Calu3 (cell line): ENCODE results near the gene SEMG2. TPM values are rescaled to one million over a fixed set of nuclear protein-coding genes. Genes with fewer than 3 reads are reported as not detected.

Experiments
- BruUV-seq: library from RNA; stranded (reverse); fragments of 400-500 nt; replicated peaks from 2 replicates; lab custom pipeline; 2021; lab: Mats Ljungman, UMichigan
- CTCF ChIA-PET: fragments of 300-600 bp; sonication (Branson Sonifier 250); formaldehyde crosslinking; loops from one replicate; lab custom pipeline; 2022; ENCODE audit warnings: antibody characterized with exemption; lab: Charles Lee
- DNase-seq: peaks from one replicate; pipeline ENCODE4 v3.0.0; 2022
- H3K27ac Mint-ChIP-seq: one replicate; pipeline ENCODE4 v1.8.0; 2022; ENCODE audit warnings: mixed read lengths; ENCODE audit not compliant: unreplicated experiment
- H3K27me3 Mint-ChIP-seq: one replicate; pipeline ENCODE4 v1.8.0; 2022; ENCODE audit warnings: mixed read lengths; ENCODE audit not compliant: unreplicated experiment
- H3K36me3 Mint-ChIP-seq: one replicate; pipeline ENCODE4 v1.8.0; 2022; ENCODE audit warnings: mild to moderate bottlenecking, moderate library complexity, mixed read lengths; ENCODE audit not compliant: insufficient read depth, unreplicated experiment
- H3K4me1 Mint-ChIP-seq: one replicate; pipeline ENCODE4 v1.8.0; 2022; ENCODE audit warnings: mild to moderate bottlenecking, low read depth, mixed read lengths; ENCODE audit not compliant: unreplicated experiment
- H3K4me3 Mint-ChIP-seq: one replicate; pipeline ENCODE4 v1.8.0; 2022; ENCODE audit warnings: mild to moderate bottlenecking, low read depth, moderate library complexity, mixed read lengths; ENCODE audit not compliant: unreplicated experiment
- H3K9me3 Mint-ChIP-seq: one replicate; pipeline ENCODE4 v1.8.0; 2022; ENCODE audit warnings: low read depth, mixed read lengths; ENCODE audit not compliant: unreplicated experiment
- CTCF ChIP-seq: fragments of 200-600 bp; IDR thresholded peaks from one replicate; pipeline ENCODE4 v1.8.0; 2022; ENCODE audit warnings: antibody characterized with exemption; ENCODE audit not compliant: unreplicated experiment
- intact Hi-C: fragments of 100-400 bp; cut with micrococcal nuclease; formaldehyde crosslinking; loops from one replicate; pipeline ENCODE4 v1.10.0; 2022; ENCODE audit not compliant: unreplicated experiment
- total RNA-seq: library from RNA; stranded (reverse); gene quantifications from 2 replicates; pipeline ENCODE4 v1.2.3, GENCODE V29; 2022

The SEMG2 gene
- total RNA-seq, 1 experiment from 2014 or later: not detected

- Mint-ChIP-seq H3K27me3 (no peaks in the 10 kb centered on the region), H3K9me3 (no peaks in the 10 kb centered on the region), H3K4me3 (no peak overlapping the region), H3K36me3 (no peaks in the 10 kb centered on the region), H3K4me1 (peaks cover 9% of the 10 kb centered on the region), H3K27ac (no peak overlapping the region)
- TF ChIP-seq CTCF: no peak
- BruUV-seq: no TSS peak
- no peak for DNase-seq
- CTCF ChIA-PET: no interaction called here
- intact Hi-C loops: no loop called here
These were observed 24.9 kb downstream of the SEMG2 start for GRCh38 chr20:45246109-45246508.

GRCh38 chr20:45247865-45248264 is 26.7 kb downstream of the SEMG2 start:
- Mint-ChIP-seq H3K4me1 (peaks cover 20% of the 10 kb centered on the region), H3K4me3 (no peak overlapping the region), H3K36me3 (no peaks in the 10 kb centered on the region), H3K27ac (no peak overlapping the region), H3K9me3 (no peaks in the 10 kb centered on the region), H3K27me3 (no peaks in the 10 kb centered on the region)
- CTCF ChIA-PET: no interaction called here
- DNase-seq: no peak
- no peak for TF ChIP-seq CTCF
- BruUV-seq: no TSS peak
- intact Hi-C loops: no loop called here

- intact Hi-C loops: no loop called here
- Mint-ChIP-seq H3K9me3 (no peaks in the 10 kb centered on the region), H3K4me3 (no peak overlapping the region), H3K27me3 (no peaks in the 10 kb centered on the region), H3K27ac (no peak overlapping the region), H3K4me1 (peaks cover 27% of the 10 kb centered on the region), H3K36me3 (no peaks in the 10 kb centered on the region)
- CTCF ChIA-PET: interaction anchor here (1.1 kb wide), 1 partner anchor 45 kb away, joined by 3 read pairs; no protein-coding TSS in a partner anchor
- no peak for DNase-seq
- TF ChIP-seq CTCF: no peak
- BruUV-seq: no TSS peak
These were observed 27.4 kb downstream of the SEMG2 start for GRCh38 chr20:45248609-45249008.

GRCh38 chr20:45251884-45252560 is 30.8 kb downstream of the SEMG2 start:
- no peak for TF ChIP-seq CTCF
- no peak for DNase-seq
- Mint-ChIP-seq H3K27me3 (no peaks in the 10 kb centered on the region), H3K4me3 (peak overlapping the region; percentile 10), H3K36me3 (peaks cover 16% of the 10 kb centered on the region), H3K9me3 (no peaks in the 10 kb centered on the region), H3K27ac (no peak overlapping the region), H3K4me1 (peaks cover 52% of the 10 kb centered on the region)
- intact Hi-C loops: loop anchor here (5.0 kb wide), 1 partner anchor 40 kb away; no protein-coding TSS in a partner anchor
- CTCF ChIA-PET: no interaction called here
- BruUV-seq: no TSS peak
